ENCODE measurements around the gene MRPL53. TPM values are rescaled to one million over a fixed set of nuclear protein-coding genes. Genes with fewer than 3 reads are reported as not detected.

Gene MRPL53
- total and polyA plus RNA-seq, 2 of the 13 experiments (the other 11 are each of a cell fraction or from before 2014, with no cell fraction given), result 34.3 to 51.9 TPM

DNA sequence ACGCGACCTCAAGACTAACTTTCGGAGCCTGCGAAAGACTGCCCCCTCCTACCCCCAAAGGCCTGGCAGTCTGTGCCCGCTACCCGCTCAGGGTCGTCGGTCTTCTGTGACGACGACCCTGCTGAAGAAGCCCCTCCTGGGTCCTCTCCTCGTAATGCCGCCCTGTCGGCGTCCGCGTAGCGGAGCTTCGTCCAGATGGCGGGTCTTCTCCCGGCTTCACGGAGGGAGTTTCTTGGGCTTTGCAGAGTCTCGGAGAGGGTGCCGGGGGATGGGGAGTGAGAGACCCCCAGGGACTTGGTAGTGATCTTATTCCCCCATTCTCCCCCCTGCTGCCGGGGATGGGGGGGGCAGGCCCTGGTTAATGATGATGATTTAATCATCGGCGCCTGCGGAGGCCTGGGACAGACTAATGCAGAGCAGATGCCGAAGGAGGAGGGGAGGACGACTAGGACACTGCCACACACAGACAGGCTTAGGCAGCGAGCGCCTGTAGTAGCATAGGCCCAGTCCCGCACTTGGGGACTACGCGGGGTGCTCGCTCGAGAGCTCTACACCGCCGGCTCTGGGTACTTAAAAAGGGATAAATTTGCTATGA is 35.5 kb upstream of the MRPL53 start (continued):
- TF ChIP-seq, protein P1, sequence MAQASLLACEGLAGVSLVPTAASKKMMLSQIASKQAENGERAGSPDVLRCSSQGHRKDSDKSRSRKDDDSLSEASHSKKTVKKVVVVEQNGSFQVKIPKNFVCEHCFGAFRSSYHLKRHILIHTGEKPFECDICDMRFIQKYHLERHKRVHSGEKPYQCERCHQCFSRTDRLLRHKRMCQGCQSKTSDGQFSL (CRISPR knock-in tag; IDR thresholded peaks at IDR 0.05), result peak; percentile 9; the same call in 1 of the 2 replicates
- TF ChIP-seq ZNF274 (CRISPR knock-in tag; IDR thresholded peaks at IDR 0.05) (0 out of 2 replicates have a peak, but pooled peaks have one; percentile 5), REPIN1 (CRISPR knock-in tag; IDR thresholded peaks at IDR 0.05; ENCODE audit: borderline replicate concordance, low read depth) (no peak), ZNF644 (CRISPR knock-in tag; IDR thresholded peaks at IDR 0.05; ENCODE audit: low read depth) (no peak), TCF7 (IDR thresholded peaks at IDR 0.05; ENCODE audit: low read depth) (no peak), ELF1 (CRISPR knock-in tag; IDR thresholded peaks at IDR 0.05) (no peak), ZNF552 (CRISPR knock-in tag; IDR thresholded peaks at IDR 0.05; ENCODE audit: borderline replicate concordance) (no peak), ZNF282 (IDR thresholded peaks at IDR 0.05; ENCODE audit: partially characterized antibody) (no peak), ZNF367 (CRISPR knock-in tag; IDR thresholded peaks at IDR 0.05; ENCODE audit: borderline replicate concordance) (no peak), GATAD2A (CRISPR knock-in tag; IDR thresholded peaks at IDR 0.05) (no peak; the same call in none of the 2 replicates), SOX13 (IDR thresholded peaks at IDR 0.05) (no peak), SOX13 (CRISPR knock-in tag; conservative IDR thresholded peaks at IDR 0.05 in 1 of 2, IDR thresholded peaks at IDR 0.05 in 1 of 2) (peak; percentile 2 to 55; a peak in 2 of 4 replicates), SRSF1 (optimal IDR thresholded peaks at IDR 0.05; ENCODE audit: low read depth, low read length) (peak; percentile 54), ZFAT (CRISPR knock-in tag; conservative IDR thresholded peaks at IDR 0.05) (no peak), ZNF430 (CRISPR knock-in tag; IDR thresholded peaks at IDR 0.05) (peak; percentile 85), WIZ (CRISPR knock-in tag; IDR thresholded peaks at IDR 0.05) (no peak), HOXA3 (CRISPR knock-in tag; IDR thresholded peaks at IDR 0.05) (no peak), MXD4 (CRISPR knock-in tag; IDR thresholded peaks at IDR 0.05) (no peak), CBX5 (CRISPR knock-in tag; IDR thresholded peaks at IDR 0.05; ENCODE audit: borderline replicate concordance) (no peak), ZNF10 (CRISPR knock-in tag; IDR thresholded peaks at IDR 0.05; ENCODE audit: borderline replicate concordance, low read depth) (no peak), MYC (CRISPR knock-in tag; IDR thresholded peaks at IDR 0.05; ENCODE audit: borderline replicate concordance) (0 out of 2 replicates have a peak, but pooled peaks have one; percentile 2), ZNF713 (CRISPR knock-in tag; IDR thresholded peaks at IDR 0.05) (no peak), GZF1 (CRISPR knock-in tag; IDR thresholded peaks at IDR 0.05) (no peak), SKI (IDR thresholded peaks at IDR 0.05; ENCODE audit: partially characterized antibody) (no peak), SNAI1 (CRISPR knock-in tag; IDR thresholded peaks at IDR 0.05; ENCODE audit: borderline replicate concordance) (peak; percentile 16; the same call in 1 of the 2 replicates), KDM4B (CRISPR knock-in tag; IDR thresholded peaks at IDR 0.05) (no peak)
- TF ChIP-seq, protein P2, sequence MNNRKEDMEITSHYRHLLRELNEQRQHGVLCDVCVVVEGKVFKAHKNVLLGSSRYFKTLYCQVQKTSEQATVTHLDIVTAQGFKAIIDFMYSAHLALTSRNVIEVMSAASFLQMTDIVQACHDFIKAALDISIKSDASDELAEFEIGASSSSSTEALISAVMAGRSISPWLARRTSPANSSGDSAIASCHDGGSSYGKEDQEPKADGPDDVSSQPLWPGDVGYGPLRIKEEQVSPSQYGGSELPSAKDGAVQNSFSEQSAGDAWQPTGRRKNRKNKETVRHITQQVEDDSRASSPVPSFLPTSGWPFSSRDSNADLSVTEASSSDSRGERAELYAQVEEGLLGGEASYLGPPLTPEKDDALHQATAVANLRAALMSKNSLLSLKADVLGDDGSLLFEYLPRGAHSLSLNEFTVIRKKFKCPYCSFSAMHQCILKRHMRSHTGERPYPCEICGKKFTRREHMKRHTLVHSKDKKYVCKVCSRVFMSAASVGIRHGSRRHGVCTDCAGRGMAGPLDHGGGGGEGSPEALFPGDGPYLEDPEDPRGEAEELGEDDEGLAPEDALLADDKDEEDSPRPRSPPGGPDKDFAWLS (CRISPR knock-in tag; IDR thresholded peaks at IDR 0.05; ENCODE audit: borderline replicate concordance), result no peak
- TF ChIP-seq, protein P3, sequence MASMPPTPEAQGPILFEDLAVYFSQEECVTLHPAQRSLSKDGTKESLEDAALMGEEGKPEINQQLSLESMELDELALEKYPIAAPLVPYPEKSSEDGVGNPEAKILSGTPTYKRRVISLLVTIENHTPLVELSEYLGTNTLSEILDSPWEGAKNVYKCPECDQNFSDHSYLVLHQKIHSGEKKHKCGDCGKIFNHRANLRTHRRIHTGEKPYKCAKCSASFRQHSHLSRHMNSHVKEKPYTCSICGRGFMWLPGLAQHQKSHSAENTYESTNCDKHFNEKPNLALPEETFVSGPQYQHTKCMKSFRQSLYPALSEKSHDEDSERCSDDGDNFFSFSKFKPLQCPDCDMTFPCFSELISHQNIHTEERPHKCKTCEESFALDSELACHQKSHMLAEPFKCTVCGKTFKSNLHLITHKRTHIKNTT (CRISPR knock-in tag; IDR thresholded peaks at IDR 0.05), result no peak

All from HepG2 (cell line).